ENCODE data around the gene BCOR.

- TF ChIP-seq CTCF (IDR thresholded peaks at IDR 0.05; ENCODE audit: low read length) (no peak), EZH2 (IDR thresholded peaks at IDR 0.05; ENCODE audit: borderline replicate concordance, low read length) (no peak)
Observed at GRCh38 chrX:40050532-40050931, 47.2 kb downstream of the BCOR start.

All from OCI-LY1 (cell line).